Fibroblast of skin of back (primary cell): Measurements from ENCODE around the gene FOXA2. TPM values are rescaled to one million over a fixed set of nuclear protein-coding genes. Genes with fewer than 3 reads are reported as not detected.
"Not testable (repeated sequence)": the region's sequence is repeated elsewhere in the genome, so short reads cannot be mapped to it uniquely, and the experiment has no call there.

ENCODE experiments used
- DNase-seq: peaks from one replicate; pipeline ENCODE4 v3.0.0-alpha.2; 2013
- polyA plus RNA-seq, 2 experiments: library from polyadenylated mRNA; unstranded; fragments of 120-200 nt; gene quantifications; one replicate each; pipeline ENCODE4 v1.2.1, GENCODE V29; 2013; ENCODE audit not compliant: insufficient read length in 2 of 2

The FOXA2 gene
- not detected for polyA plus RNA-seq (2013, experiment 1 of 2; ENCODE audit: insufficient read length)
- not detected for polyA plus RNA-seq (2013, experiment 2 of 2; ENCODE audit: insufficient read length)

DNA sequence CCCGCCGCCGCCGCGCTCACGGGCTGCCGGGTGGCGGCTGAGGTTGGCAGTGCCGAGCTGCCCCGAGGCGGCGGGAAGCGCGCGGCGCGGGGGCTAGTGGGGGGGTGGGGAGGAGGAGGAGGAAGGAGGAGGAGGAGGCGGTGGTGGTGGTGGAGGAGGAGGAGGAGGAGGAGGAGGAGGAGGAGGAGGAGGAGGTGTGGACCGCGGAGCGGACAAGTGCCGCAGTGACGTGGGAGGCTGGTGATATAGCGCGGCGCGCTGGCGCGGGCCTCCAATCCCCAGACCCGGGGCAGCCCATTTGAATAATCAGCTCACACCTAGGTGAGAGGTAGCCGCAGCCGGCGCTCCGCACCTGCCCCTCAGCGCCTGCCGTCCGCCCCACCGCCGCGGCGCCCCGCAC lies at the start of gene FOXA2:
TSS of gene FOXA2 (minus strand) at position 51 of the 400 bp plus-strand sequence. CDS start 294 bp downstream, outside the sequence.
- no peak for DNase-seq

DNA sequence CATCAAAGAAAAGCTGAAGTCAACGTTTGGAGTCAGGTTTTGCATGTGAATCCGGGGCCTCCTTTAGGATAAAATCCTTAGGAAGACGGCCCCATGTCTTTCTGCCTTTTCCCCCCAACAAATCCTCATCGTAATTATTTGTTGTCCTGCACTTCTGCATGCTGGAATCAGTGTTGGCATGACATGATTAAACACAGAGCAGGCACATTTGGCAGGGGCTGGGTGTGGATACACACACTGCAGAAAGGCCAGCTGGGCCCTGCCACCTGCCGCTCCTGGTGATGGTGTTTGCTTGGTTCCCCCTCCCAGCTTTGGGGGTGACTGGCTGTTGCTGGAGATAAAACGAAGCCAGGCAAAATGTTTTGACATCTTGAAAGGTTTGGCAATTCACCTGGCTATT lies 46.3 kb upstream of the FOXA2 start:
- no peak for DNase-seq

DNA sequence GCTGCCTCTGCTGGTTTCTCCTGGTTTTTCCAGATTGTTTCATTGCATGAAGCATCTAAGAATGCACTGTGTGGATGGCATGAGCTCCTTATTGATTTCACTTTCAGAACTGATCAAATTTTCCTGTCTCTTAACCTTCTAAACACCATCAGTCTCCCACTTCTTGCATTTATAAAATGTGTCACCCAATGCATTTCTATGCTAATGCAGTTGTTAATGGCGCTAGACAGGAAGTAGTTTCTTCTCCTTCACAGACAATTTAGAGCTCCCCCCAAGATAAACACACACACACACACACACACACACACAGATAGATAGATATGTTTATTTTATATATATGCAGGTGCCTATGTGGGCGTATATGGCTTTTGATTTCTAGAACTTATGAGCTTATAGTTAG lies 45.6 kb upstream of the FOXA2 start:
- DNase-seq = no peak

DNA sequence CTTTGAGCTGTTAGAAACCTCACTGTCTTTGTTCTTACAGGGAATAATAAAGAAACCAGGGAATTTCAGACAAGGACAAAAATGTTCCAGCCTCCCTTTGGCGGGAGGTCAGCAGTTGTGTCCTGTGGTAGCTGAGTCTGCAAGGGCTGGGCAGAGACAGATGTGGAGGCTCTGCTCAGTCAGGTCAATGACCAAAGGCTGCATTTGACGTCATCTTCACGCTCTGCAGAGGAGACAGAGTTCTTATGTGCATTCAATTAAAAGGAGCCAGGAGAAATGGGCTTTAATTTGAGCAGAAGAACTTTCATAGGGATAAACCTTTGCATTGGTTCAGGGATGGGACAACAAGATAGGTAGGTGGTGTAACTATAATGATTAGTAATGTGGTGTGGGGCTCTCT lies 45.1 kb upstream of the FOXA2 start:
- DNase-seq = no peak

DNA sequence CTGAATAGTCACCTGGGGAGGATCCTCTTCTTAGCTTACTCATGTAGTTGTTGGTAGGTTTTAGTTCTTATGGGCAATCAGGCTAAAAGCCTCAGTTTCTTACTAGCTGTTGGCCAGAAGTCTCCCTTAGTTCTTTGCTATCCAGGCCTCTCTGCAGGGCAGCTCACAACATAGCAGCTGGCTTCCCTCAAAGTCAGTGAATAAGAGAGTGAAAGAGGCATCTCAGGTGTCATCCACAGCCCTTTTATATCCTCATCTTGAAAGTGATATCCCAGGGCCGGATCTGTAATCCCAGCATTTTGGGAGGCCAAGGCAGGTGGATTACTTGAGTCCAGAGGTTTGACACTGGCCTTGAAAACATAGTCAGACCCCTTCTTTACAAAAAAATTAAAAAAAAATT lies 42.1 kb upstream of the FOXA2 start:
- DNase-seq = no peak

DNA sequence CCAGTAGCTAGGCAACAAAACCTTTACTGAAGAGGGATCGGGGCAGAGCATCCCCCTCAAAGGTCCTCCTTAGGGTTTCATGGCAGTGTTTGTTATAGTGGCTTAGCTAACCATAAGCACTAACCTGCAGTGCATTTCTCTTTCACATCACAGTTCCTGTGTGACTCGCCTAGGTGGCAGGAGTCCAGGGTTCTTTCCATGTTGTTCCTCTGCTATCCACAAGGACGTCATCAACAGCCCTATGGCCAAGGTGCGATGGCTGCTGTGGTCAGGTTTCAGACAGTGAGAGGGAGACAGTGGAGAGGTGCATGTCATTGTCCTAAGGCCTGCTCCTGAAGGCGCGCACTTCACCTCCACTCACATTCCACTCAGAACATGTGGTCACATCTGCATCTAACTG lies 38.8 kb upstream of the FOXA2 start:
- no peak for DNase-seq

DNA sequence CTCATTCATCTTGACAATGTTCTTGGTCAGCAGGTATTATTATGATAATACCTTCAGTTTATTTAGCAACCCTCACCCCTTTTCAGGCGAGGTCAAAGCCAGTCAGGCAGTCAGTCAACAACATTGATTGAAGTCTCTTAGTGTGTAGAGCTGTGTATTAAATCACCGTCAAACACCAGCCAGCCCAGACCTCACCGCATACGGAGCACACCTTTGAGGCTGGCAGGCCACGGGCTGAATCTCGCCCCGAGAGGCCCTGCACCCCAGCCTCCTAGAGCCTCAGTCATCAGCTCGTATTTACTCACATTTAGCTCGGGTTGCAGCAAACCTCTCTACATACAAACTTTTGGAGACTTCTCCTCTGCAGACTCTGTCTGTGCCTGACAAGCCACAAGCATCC lies 36.0 kb upstream of the FOXA2 start:
- no peak for DNase-seq

DNA sequence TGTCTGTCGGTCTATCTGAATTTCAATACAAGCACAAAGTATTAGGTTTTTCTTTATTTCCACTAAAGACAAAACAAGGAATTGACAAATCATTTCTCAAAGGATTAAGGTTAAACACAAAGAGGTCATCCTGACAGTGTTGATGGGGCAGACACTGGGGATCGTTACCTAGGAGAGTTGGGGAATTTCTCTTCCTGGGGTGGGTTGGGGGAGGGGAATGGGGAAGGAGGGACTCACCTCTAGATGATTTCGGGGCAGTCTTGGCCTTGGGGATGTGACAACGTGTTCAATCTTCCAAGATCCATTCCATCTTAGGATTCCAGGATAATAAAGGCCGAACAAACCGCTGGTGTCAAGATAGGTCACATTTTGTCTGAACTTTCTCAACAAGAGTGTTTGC lies 35.4 kb upstream of the FOXA2 start:
- no peak for DNase-seq

DNA sequence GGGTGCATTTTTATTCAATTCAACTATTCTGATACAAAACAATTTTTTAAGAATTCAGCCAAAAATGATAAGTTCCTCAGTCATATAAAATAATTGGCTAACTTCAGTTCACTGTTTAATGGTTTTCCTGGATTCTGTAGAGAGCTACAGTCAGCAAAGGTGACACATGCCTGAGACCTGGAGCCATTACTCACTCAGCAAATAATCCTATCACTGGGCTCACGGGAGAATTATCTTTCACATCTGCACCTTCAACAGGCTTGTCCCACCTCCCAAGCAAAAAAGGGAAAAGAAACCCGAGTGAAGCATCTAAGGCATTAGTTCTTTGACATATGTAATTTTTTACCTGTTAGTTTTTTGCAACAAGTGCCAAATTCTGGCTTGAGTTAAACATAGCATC lies 34.9 kb upstream of the FOXA2 start:
- DNase-seq = no peak

DNA sequence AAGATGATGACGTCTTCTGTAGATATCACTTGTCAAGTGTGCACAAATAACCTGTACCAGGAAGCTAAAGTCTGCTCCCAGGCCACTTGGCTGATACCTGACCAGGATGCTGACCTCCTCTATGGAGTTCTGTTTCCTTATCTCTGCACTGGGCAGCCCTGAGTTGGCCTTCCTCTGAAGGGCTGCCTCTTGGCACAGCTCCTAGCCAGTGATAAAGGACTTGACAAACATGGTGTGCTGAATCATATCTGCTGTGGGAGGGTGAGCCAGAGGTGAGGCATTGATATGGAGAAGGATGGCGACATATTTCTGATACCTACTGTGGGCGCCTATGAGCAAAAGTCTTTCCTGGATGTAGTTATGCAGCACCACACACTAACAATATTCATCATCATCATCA lies 32.8 kb upstream of the FOXA2 start:
- DNase-seq = no peak

DNA sequence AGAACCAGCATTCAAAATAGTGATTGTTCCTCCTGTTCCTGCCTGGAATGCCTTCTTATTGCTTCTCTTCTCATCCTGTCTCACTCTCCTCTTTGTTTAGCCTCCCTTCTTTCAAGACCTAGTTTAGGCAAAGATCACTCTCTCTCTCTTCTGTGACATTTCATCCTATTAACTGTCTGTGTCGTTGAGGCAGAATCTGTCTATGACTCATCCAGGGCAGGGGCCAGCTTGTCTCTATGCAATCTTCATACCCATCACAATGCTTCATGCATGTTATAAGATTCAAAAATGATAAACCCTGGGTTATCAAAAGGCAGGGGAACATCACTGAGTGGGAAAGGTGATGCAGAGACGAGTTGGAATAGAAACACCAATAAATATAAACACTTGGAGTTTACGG lies 32.2 kb upstream of the FOXA2 start:
- no peak for DNase-seq

DNA sequence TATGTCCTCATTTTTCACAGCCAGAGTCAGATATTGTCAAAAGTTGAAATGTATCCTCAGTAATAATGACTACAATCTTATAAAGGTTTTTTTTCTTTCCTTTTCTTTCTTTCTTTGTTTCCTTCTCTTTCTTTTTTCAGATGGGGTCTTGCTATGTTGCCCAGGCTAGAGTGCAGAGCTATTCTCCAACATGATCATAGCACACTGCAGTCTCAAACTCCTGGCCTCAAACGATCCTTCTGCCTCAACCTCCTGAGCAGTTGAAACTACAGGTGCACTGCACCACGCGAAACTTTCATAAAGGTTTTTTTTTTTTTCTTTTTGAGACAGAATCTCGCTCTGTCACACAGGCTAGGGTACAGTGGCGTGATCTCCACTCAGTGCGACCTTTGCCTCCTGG lies 31.1 kb upstream of the FOXA2 start:
- DNase-seq = no peak

DNA sequence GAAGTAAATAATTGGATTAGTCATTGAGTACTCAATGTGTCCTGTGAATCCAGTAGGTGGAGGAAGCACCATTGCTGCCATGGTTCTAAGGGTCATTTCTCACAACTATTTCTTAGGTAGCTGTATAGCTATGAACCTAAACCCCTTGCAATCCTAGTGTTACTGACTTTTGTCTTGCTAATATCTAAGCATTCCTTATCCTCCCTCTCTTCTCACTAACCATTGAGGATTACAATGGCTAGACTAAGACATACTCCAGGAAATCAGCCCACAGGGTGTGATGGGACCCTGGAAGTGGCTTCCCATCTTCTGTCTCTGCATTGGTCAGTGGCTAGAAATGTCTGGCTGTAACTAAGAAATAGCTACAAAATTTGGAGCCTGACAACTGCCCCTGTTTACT lies 27.3 kb upstream of the FOXA2 start:
- DNase-seq = no peak

DNA sequence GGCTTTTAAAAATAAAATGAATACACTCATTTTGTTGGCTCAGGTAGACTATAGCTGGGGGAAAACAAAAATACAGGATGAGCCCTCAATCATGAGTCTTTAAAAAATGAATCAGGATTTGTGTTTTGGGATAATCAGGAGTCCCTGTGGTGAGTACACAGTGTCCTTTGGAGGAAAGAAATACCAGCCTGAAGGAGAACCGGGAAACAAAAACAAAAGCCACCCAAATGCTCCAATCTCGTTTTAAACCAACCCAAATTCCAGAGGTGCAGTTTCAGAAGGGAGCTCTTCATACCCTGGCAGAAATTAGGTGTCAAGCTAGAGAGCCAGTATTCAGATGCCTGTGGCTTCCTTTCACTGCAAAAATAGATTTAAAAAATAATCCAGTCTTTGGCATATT lies 23.3 kb upstream of the FOXA2 start:
- DNase-seq = no peak

DNA sequence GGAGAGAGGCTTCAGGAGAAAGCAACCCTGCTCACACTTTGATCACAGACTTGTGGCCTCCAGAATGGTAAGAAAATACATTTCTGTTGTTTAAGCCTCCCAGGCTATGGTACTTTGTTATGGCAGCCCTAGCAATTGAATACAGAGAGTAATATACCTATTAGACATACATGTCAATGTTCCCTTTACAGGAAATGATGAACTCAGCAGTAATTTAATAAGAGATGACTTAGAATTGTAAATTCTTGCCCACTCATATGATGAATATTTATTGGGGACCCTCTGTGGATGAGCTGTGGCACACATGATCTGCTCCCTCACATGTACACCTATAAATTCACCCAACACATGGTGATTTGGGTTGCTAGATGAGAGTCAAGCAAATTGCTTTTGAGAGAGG lies 20.4 kb upstream of the FOXA2 start:
- DNase-seq = no peak

DNA sequence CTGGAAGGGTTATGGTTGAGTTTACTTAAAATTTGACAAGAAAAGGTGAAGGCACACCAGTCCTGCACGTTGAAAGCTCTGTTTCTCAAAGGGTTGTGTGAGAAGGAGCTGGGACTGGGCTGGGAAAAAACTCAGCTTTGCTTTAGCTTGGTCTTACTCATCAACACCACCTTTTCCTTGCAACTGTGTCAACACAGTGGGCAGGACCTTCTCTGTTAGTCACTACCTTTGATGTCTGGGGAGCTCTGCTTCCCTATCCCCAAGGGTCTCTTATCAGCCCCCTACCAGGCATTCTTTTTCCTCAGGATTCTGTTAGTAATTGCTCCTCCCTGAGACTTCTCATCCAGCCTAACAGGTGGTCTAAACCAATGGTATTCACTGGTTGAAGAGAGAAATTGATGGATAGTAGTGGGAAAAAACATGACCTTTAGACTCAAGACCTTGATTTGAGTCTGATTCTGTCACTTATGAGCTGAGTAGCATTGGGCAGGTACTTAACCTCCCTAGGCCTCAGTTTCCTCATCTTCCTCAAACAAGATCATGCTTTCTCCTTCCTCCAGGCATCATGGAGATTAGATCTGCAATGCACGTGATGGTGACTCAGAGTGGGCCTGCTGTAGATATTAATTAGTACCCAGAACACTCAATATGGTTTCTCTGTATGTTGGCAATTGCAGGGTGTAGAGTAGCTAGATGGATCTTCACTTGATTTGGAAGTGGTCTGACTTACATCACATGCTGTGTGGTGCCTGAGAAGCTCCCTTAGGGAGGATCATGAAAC lies 17.2 kb upstream of the FOXA2 start:
- DNase-seq = no peak

DNA sequence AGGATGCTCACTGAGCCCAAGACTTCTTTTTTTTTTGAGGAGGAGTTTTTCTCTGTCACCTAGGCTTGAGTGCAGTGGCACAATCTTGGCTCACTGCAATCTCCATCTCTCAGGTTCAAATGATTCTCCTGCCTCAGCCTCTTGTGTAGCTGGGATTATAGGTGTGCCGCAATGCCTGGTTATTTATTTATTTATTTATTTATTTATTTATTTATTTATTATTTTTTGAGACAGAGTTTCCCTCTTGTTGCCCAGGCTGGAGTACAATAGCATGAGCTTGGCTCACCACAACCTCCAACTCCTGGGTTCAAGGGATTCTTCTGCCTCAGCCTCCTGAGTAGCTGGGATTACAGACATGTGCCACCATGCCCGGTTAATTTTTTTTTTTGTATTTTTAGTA lies 14.9 kb upstream of the FOXA2 start:
- DNase-seq = not testable (repeated sequence)

DNA sequence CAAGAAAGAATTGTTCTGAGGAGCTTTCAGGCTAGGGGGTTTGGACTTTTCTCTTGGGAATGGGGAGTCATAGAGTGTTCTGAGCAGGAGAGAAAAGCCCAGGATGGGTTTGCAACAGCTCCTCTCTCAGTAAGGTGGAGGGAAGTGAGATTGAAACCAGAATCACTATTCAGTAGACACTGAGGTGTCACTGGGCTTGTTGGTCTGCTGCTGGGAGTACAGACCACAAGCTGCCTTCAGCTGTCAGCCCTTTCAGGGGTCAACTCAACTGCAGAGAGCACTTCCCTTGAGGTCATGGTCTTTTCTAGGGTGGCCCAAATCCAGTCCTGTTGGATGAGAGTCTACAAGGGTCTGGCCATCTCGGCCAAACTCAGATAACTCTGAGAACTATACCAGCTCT lies 12.9 kb upstream of the FOXA2 start:
- no peak for DNase-seq

DNA sequence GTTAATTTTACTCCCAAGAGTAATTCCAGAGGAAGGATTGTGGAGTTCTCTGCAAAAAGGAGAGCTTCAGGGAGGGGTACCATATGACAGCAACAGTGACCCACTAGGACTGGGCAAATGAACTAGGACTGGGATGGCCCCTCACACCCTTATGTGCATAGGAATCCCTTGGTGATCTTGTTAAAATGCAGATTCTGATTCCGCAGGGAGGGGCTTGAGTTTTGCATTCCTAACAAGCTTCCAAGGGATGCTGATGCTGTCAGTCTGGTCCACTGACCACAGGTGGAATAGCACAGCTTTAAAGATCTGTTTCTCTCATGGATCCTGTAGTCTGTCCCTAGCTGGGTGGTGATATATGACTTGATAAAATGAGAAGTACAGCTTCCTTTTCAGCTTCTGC lies 6.3 kb upstream of the FOXA2 start:
- no peak for DNase-seq

DNA sequence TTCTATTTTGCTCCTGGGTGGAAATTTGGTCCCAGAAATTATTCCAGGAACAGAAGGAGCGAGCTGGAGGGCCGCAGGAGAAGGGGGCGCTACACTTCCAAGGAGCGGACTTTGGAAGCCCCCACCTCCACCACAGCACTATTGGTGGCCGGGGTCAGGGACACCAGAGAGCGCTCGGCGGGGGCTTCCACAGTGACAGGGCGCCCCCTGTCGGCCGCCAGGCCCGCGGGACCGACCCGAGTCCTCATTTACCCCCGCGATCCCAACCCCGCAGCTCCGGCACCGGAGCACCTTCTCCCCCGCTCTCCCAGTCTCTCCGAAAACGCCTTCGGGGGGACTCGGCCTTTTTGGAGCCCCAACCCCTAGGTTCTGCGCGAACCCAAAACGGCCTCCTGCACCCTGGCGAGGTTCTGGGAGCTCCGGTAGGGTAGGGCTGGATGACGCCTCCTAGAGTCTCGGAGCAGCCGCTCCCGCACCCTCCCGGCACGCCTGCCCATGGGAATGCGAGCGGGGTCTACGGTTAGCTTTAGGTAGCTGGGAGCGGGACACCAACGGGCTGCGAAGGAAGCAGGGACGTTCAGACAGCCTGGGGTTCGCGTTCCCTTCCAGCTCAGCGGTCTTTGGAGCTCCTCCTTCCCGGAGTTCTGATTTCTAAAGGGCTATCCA lies 2.4 kb upstream of the FOXA2 start:
- DNase-seq = no peak

DNA sequence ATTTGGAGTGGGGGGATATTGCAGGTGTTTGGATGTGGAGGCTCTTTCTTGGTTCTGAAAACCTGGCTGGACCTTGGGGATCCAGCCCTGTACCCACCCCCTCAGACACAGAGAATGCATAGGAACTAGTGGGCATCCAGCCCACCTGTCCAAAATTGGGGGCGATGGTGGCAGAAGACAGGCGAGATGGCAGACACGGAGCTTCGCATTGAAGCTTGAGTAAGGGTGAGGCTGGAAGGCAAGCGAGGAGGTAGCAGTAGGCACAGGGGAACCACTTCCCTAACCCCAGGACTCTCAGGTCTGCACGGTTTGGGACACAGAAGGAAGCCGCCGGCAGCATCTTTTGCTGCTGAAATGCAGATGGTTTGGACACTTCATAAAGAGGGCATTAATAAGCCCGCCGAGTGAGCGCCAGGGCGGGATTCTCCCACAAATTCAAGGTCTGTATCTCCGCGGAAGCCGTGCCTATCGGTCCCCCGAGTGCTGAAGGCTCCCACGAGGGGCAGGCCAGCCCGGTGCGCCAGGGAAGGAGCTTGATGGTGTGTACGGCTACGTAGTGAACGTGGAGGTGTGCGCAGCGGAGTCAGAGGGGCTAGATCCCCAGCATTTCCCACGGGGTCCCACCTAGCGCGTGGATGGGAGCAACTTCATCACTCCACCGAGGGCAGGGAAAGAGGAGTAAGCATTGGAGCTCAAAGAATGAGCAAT lies 1.6 kb upstream of the FOXA2 start:
- DNase-seq = no peak

DNA sequence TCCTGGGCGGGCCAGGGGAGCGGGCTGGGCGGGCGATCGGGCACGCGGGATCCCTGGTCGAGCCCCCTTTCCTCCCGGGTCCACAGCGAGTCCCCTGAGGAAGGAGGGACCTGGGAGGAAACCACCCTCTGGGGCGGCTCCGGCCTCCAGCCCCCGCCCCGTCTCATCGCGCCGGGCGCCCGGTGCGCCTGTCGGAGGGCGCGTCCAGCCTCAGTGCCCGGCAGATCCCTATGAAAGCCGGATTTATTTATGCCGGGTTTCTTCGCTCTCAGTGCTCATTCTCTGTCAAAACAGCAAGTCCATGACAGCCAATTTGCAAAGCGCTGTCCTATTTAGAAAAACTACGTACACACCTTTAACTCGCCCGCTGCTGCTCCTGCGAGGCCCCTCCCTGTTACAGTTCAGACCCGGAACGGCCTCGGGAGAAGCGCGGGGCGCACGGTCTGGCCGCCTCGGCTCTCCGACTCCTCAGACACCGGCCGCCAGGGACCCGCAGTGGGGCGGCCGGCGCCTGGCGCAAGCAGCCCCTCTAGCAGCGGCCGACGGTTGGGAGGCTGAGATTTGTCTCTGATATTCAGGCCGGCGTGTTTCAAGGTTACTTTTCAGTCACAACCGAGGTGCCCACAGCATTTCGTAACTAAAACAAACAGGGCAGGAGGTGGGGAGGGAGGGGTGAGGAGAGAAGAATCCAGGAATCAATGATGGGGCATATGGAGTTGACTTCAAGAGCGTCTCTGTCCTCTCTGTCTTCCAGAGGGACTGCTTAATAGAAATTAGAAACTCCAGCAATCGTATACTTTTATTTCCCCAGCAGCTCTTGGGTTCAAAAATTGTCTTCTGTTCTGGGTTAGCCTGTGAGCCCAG lies 782 bp upstream of the FOXA2 start:
- no peak for DNase-seq
